H1 (cell line): ENCODE measurements around the gene UBE2E2. TPM values are rescaled to one million over a fixed set of nuclear protein-coding genes. Genes with fewer than 3 reads are reported as not detected.

Experiments used
- CTCF ChIA-PET: fragments of 300-600 bp; sonication (Branson Sonifier 250); formaldehyde crosslinking; loops from one replicate; lab custom pipeline; 2021; ENCODE audit not compliant: partially characterized antibody; lab: Charles Lee
- POLR2A ChIA-PET: fragments of 300-600 bp; sonication (Branson Sonifier 250); formaldehyde crosslinking; loops from one replicate; lab custom pipeline; 2021; ENCODE audit warnings: inconsistent platforms; ENCODE audit not compliant: partially characterized antibody; lab: Charles Lee
- DNase-seq, 2 experiments: peaks; one replicate each; pipeline versions ENCODE4 v3.0.0 to v3.0.0-alpha.2; 2010 to 2022; ENCODE audit warnings: low spot score in 2 of 2, low read depth in 1 of 2, mixed read lengths in 1 of 2
- FAIRE-seq: peaks from 2 replicates; lab custom pipeline; 2011; peaks lifted over from hg19 to GRCh38; lab: Jason Lieb, UNC
- H2AFZ ChIP-seq: 2 replicates; pipeline ENCODE4 v1.8.1; 2012; ENCODE audit warnings: low read length, inconsistent platforms
- H2AK5ac ChIP-seq: 2 replicates; pipeline ENCODE4 v1.6.1; 2013; ENCODE audit warnings: low read depth, low read length
- H2BK120ac ChIP-seq: replicated peaks from 2 replicates; pipeline ENCODE3; 2013; ENCODE audit warnings: low read depth, low read length, inconsistent platforms
- H2BK12ac ChIP-seq: 2 replicates; pipeline ENCODE4 v1.6.1; 2013; ENCODE audit warnings: low read depth, low read length
- H2BK15ac ChIP-seq: 2 replicates; pipeline ENCODE4 v1.6.1; 2013; ENCODE audit warnings: low read length
- H2BK20ac ChIP-seq: 2 replicates; pipeline ENCODE4 v1.6.1; 2013; ENCODE audit warnings: low read length
- H2BK5ac ChIP-seq: 2 replicates; pipeline ENCODE4 v1.6.1; 2013; ENCODE audit warnings: low read depth, low read length
- H3K14ac ChIP-seq: 2 replicates; pipeline ENCODE4 v1.6.1; 2013; ENCODE audit warnings: inconsistent platforms; ENCODE audit not compliant: insufficient read length
- H3K18ac ChIP-seq: 2 replicates; pipeline ENCODE4 v1.6.1; 2013; ENCODE audit warnings: low read length; ENCODE audit errors: extremely low read depth
- H3K23ac ChIP-seq: 2 replicates; pipeline ENCODE4 v1.6.1; 2013; ENCODE audit warnings: inconsistent platforms; ENCODE audit not compliant: insufficient read length
- H3K23me2 ChIP-seq: 2 replicates; pipeline ENCODE4 v1.6.1; 2013; ENCODE audit warnings: low read depth, low read length
- H3K27ac ChIP-seq: 2 replicates; pipeline ENCODE4 v1.6.1; 2011; ENCODE audit warnings: low read depth, low read length, inconsistent platforms
- H3K27me3 ChIP-seq, 4 experiments: replicated peaks in 1 of 4; 1 replicate in 1 of 4; 2 replicates in 3 of 4; pipeline versions ENCODE4 v1.6.1 to v1.8.1; 2011 to 2013; ENCODE audit warnings: low read length in 3 of 4, mild to moderate bottlenecking in 3 of 4, inconsistent platforms in 2 of 4, mixed read lengths in 2 of 4, moderate library complexity in 1 of 4; ENCODE audit not compliant: control insufficient read depth in 3 of 4, insufficient read depth in 3 of 4; ENCODE audit errors: extremely low read depth in 1 of 4
- H3K36me3 ChIP-seq, 4 experiments: 2 replicates each; pipeline versions ENCODE4 v1.6.1 to v1.8.1; 2011 to 2013; ENCODE audit warnings: mild to moderate bottlenecking in 4 of 4, low read length in 3 of 4, moderate library complexity in 2 of 4, control low read depth in 1 of 4, inconsistent platforms in 1 of 4; ENCODE audit not compliant: insufficient read depth in 4 of 4, control insufficient read depth in 2 of 4
- H3K4ac ChIP-seq: replicated peaks from 2 replicates; pipeline ENCODE3; 2013; ENCODE audit warnings: low read length, low read depth, mixed read lengths, inconsistent platforms; ENCODE audit not compliant: insufficient read length
- H3K4me1 ChIP-seq, 4 experiments: replicated peaks in 1 of 4; 1 replicate in 1 of 4; 2 replicates in 3 of 4; pipeline versions ENCODE4 v1.6.1 to v1.8.1; 2011 to 2013; ENCODE audit warnings: low read length in 3 of 4, inconsistent platforms in 2 of 4, mixed read lengths in 1 of 4; ENCODE audit not compliant: insufficient read depth in 4 of 4, control insufficient read depth in 3 of 4
- H3K4me2 ChIP-seq, 2 experiments: 2 replicates each; pipeline versions ENCODE4 v1.6.1 to v1.8.1; 2011 to 2013; ENCODE audit warnings: low read depth in 2 of 2, low read length in 2 of 2, control low read depth in 1 of 2, inconsistent platforms in 1 of 2, mild to moderate bottlenecking in 1 of 2; ENCODE audit not compliant: insufficient read depth in 1 of 2
- H3K4me3 ChIP-seq, 4 experiments: fragments of 200-600, 300-600 bp in 1 of 4; sonication (generic), shearing (Covaris generic), sonication (Bioruptor Twin) in 1 of 4; 2 replicates each; pipeline versions ENCODE4 v1.5.1 to v1.8.1; 2011 to 2016; ENCODE audit warnings: low read length in 4 of 4, low read depth in 3 of 4, control low read depth in 2 of 4, inconsistent platforms in 2 of 4, mild to moderate bottlenecking in 2 of 4, mixed read lengths in 1 of 4, moderate library complexity in 1 of 4; ENCODE audit not compliant: insufficient read depth in 2 of 4; ENCODE audit errors: extremely low read depth in 1 of 4
- H3K56ac ChIP-seq: replicated peaks from 2 replicates; pipeline ENCODE3; 2013; ENCODE audit warnings: low read depth, mild to moderate bottlenecking, mixed read lengths, low read length, inconsistent platforms; ENCODE audit not compliant: insufficient read length
- H3K79me1 ChIP-seq: 2 replicates; pipeline ENCODE4 v1.6.1; 2013; ENCODE audit warnings: low read depth, low read length, control low read depth
- H3K79me2 ChIP-seq, 2 experiments: 2 replicates each; pipeline versions ENCODE4 v1.6.1 to v1.8.1; 2012 to 2013; ENCODE audit warnings: low read length in 2 of 2, mild to moderate bottlenecking in 2 of 2, inconsistent platforms in 1 of 2; ENCODE audit not compliant: insufficient read depth in 2 of 2, control insufficient read depth in 1 of 2
- H3K9ac ChIP-seq, 4 experiments: replicated peaks in 1 of 4; 1 replicate in 1 of 4; 2 replicates in 3 of 4; pipeline versions ENCODE4 v1.6.1 to v1.8.1; 2011 to 2013; ENCODE audit warnings: low read depth in 3 of 4, low read length in 3 of 4, control low read depth in 2 of 4, mild to moderate bottlenecking in 2 of 4, moderate library complexity in 2 of 4, inconsistent platforms in 1 of 4; ENCODE audit errors: extremely low read depth in 1 of 4
- H3K9me3 ChIP-seq, 2 experiments: 2 replicates each; pipeline versions ENCODE4 v1.6.1 to v1.8.1; 2012 to 2013; ENCODE audit warnings: mild to moderate bottlenecking in 2 of 2, moderate library complexity in 2 of 2, control low read depth in 1 of 2, inconsistent platforms in 1 of 2, low read depth in 1 of 2, low read length in 1 of 2, mixed read lengths in 1 of 2; ENCODE audit not compliant: insufficient read depth in 2 of 2
- H4K20me1 ChIP-seq, 2 experiments: replicated peaks in 1 of 2; 2 replicates each; pipeline versions ENCODE3 to v1.8.1; 2011 to 2013; ENCODE audit warnings: inconsistent platforms in 2 of 2, low read length in 2 of 2, mild to moderate bottlenecking in 1 of 2; ENCODE audit not compliant: insufficient read depth in 2 of 2, control insufficient read depth in 1 of 2
- H4K5ac ChIP-seq: 2 replicates; pipeline ENCODE4 v1.6.1; 2013; ENCODE audit warnings: low read length, low read depth, mixed read lengths, inconsistent platforms; ENCODE audit not compliant: insufficient read length
- H4K8ac ChIP-seq: 2 replicates; pipeline ENCODE4 v1.8.0; 2013; ENCODE audit warnings: mild to moderate bottlenecking, moderate library complexity, low read length, inconsistent platforms; ENCODE audit not compliant: insufficient read depth; ENCODE audit errors: extremely low read depth
- H4K91ac ChIP-seq: replicated peaks from 2 replicates; pipeline ENCODE3; 2013; ENCODE audit warnings: low read length, mixed read lengths, inconsistent platforms; ENCODE audit not compliant: insufficient read length
- EZH2 ChIP-seq: fragments of 200-600 bp; sonication (generic); IDR thresholded peaks from 2 replicates; pipeline ENCODE4 v1.7.1; 2012; ENCODE audit warnings: low read depth, mild to moderate bottlenecking, moderate library complexity, low read length, inconsistent platforms; ENCODE audit not compliant: severe bottlenecking
- GABPA ChIP-seq: IDR thresholded peaks from 2 replicates; pipeline ENCODE4 v1.6.1; 2011; ENCODE audit warnings: mild to moderate bottlenecking, low read length, moderate library complexity, borderline replicate concordance; ENCODE audit not compliant: insufficient read depth
- GTF2F1 ChIP-seq: IDR thresholded peaks from 2 replicates; pipeline ENCODE4 v1.6.1; 2012; ENCODE audit warnings: low read depth, low read length, improper control_type of control experiment, borderline replicate concordance
- HDAC6 ChIP-seq: IDR thresholded peaks from one replicate; pipeline ENCODE4 v1.7.1; 2012; ENCODE audit warnings: low read depth, mild to moderate bottlenecking, inconsistent platforms, low read length, moderate library complexity
- RNF2 ChIP-seq: fragments of 200-900, 300-1000 bp; sonication (generic); IDR thresholded peaks from 2 replicates; pipeline ENCODE4 v1.7.1; 2016; ENCODE audit warnings: borderline replicate concordance, low read depth, mild to moderate bottlenecking, antibody characterized with exemption, low read length; ENCODE audit not compliant: poor library complexity, severe bottlenecking; ENCODE audit errors: missing control alignments
- SAP30 ChIP-seq: fragments of 300-600 bp; sonication (generic); IDR thresholded peaks from 2 replicates; pipeline ENCODE4 v1.7.1; 2012; ENCODE audit warnings: low read length, moderate library complexity, mild to moderate bottlenecking, inconsistent platforms; ENCODE audit not compliant: insufficient read depth, insufficient replicate concordance
- TAF7 ChIP-seq: optimal IDR thresholded peaks from 2 replicates; pipeline ENCODE3; 2011; ENCODE audit warnings: low read depth, mild to moderate bottlenecking, inconsistent platforms, low read length, moderate library complexity, borderline replicate concordance
- TBP ChIP-seq: IDR thresholded peaks from 2 replicates; pipeline ENCODE4 v1.6.1; 2011; ENCODE audit warnings: low read depth, low read length, improper control_type of control experiment
- TEAD4 ChIP-seq: IDR thresholded peaks from 2 replicates; pipeline ENCODE4 v1.6.1; 2012; ENCODE audit warnings: low read depth, low read length, inconsistent platforms, mixed read lengths
- YY1 ChIP-seq: IDR thresholded peaks from 2 replicates; pipeline ENCODE4 v1.6.1; 2011; ENCODE audit warnings: low read depth, mild to moderate bottlenecking, low read length
- WGBS, 2 experiments: shearing (Covaris generic) in 1 of 2; methylation state at CpG; one replicate each; pipeline versions ENCODE4 v1.1.6 to v1.1.7; 2013 to 2015; ENCODE audit warnings: low lambda C conversion rate in 2 of 2, mixed read lengths in 2 of 2, inconsistent platforms in 1 of 2, low coverage in 1 of 2, missing lambda C conversion rate in 1 of 2; ENCODE audit not compliant: insufficient replicate concordance in 2 of 2, insufficient coverage in 1 of 2, insufficient read length in 1 of 2; ENCODE audit errors: extremely low coverage in 1 of 2, missing lambda C conversion rate in 1 of 2; 5-methylcytosine and 5-hydroxymethylcytosine counted together
- polyA plus RNA-seq, 7 experiments: library from polyadenylated mRNA; depleted of rRNA in 3 of 7; stranded (reverse) in 5 of 7; unstranded in 2 of 7; fragments of >200 nt in 5 of 7; fragments of 200-250 nt in 2 of 7; gene quantifications; 1 replicate in 5 of 7; 2 replicates in 1 of 7; 4 replicates in 1 of 7; pipeline versions ENCODE4 v1.2.1 to v1.2.3, GENCODE V29; 2011 to 2013; ENCODE audit warnings: missing spikeins in 2 of 7, mixed read lengths in 2 of 7
- total RNA-seq: library from RNA; stranded (reverse); fragmentation: NEBNext Ultra II Directional; extraction: Animal tissue kit (Norgen Biotek cat#: 25700); gene quantifications from 2 replicates; pipeline ENCODE4 v1.2.1, GENCODE V29; 2021

UBE2E2 gene
- total and polyA plus RNA-seq, 2 of the 8 experiments (the other 6 are each of a cell fraction or from before 2014, with no cell fraction given), result 57.6 to 70.6 TPM

- Histone ChIP-seq H4K5ac (no peak overlapping the region), H3K4me2 (no peak overlapping the region), H3K4me3 (no peak overlapping the region), H2AK5ac (no peak overlapping the region), H3K23ac (no peak overlapping the region), H4K91ac (no peak overlapping the region), H3K56ac (no peak overlapping the region), H3K14ac (no peak overlapping the region), H2BK15ac (no peak overlapping the region), H3K79me1 (no peaks in the 10 kb centered on the region), H2BK20ac (no peak overlapping the region), H3K79me2 (no peaks in the 10 kb centered on the region), H4K8ac (no peak overlapping the region), H3K27me3 (no peaks in the 10 kb centered on the region), H3K27ac (no peak overlapping the region), H3K9me3 (no peaks in the 10 kb centered on the region), H3K4ac (no peak overlapping the region), H2BK120ac (no peak overlapping the region), H3K18ac (no peak overlapping the region), H3K23me2 (no peaks in the 10 kb centered on the region), H3K36me3 (no peaks in the 10 kb centered on the region), H3K9ac (no peak overlapping the region), H2BK5ac (no peak overlapping the region), H2BK12ac (no peak overlapping the region), H4K20me1 (peaks cover 0 to 1% of the 10 kb centered on the region in 2 experiments), H3K4me1 (no peaks in the 10 kb centered on the region; a peak in 2 of 7 replicates), H2AFZ (no peak overlapping the region)
- 95% methylated on average over 2 of the region's 2 CpGs; no CpG with 5 or more reads in 1 of the 2 experiments for WGBS, 2 experiments
- ChIA-PET POLR2A (no interaction called here), CTCF (no interaction called here)
- FAIRE-seq (no peak), DNase-seq (no peak)
- TF ChIP-seq GABPA, result no peak
- no peak for TF ChIP-seq YY1
- no peak for TF ChIP-seq TEAD4
- no peak for TF ChIP-seq GTF2F1
- TF ChIP-seq RNF2, result no peak
- no peak for TF ChIP-seq EZH2
- no peak for TF ChIP-seq SAP30
- no peak for TF ChIP-seq TBP
- no peak for TF ChIP-seq TAF7
- TF ChIP-seq HDAC6, result no peak
These were observed 41.8 kb upstream of the UBE2E2 start for GRCh38 chr3:23161308-23161707.
